ENCODE data around the gene MUS81. TPM values are rescaled to one million over a fixed set of nuclear protein-coding genes. Genes with fewer than 3 reads are reported as not detected.
A peak's percentile ranks its signal among the peaks of the same experiment; 100 is the strongest.

Gene MUS81
- total and polyA plus RNA-seq, 2 of the 13 experiments (the other 11 are each of a cell fraction or from before 2014, with no cell fraction given) = 25.6 to 30.2 TPM

GRCh38 chr11:65890324-65891218, 30.3 kb downstream of the MUS81 start, which contains the start of gene CCDC85B (continued):
- TF ChIP-seq FOXP4 (CRISPR knock-in tag; IDR thresholded peaks at IDR 0.05) (0 out of 2 replicates have a peak, but pooled peaks have one; percentile 19), ZNF512 (CRISPR knock-in tag; IDR thresholded peaks at IDR 0.05) (no peak), FOXK1 (CRISPR knock-in tag; IDR thresholded peaks at IDR 0.05; ENCODE audit: borderline replicate concordance, low read depth) (peak; percentile 30; the same call in 1 of the 2 replicates), ZNF556 (CRISPR knock-in tag; IDR thresholded peaks at IDR 0.05; ENCODE audit: borderline replicate concordance) (peak; percentile 41; the same call in 1 of the 2 replicates), ZNF326 (CRISPR knock-in tag; IDR thresholded peaks at IDR 0.05; ENCODE audit: borderline replicate concordance) (no peak), KLF9 (CRISPR knock-in tag; IDR thresholded peaks at IDR 0.05; ENCODE audit: low read depth) (no peak), HNF4G (IDR thresholded peaks at IDR 0.05; ENCODE audit: borderline replicate concordance, low read depth, low read length) (no peak), HNF4G (CRISPR knock-in tag; IDR thresholded peaks at IDR 0.05; ENCODE audit: borderline replicate concordance, low read depth) (0 out of 2 replicates have a peak, but pooled peaks have one; percentile 10), ZGPAT (CRISPR knock-in tag; IDR thresholded peaks at IDR 0.05) (no peak; the same call in 1 of the 2 replicates), HMG20B (CRISPR knock-in tag; conservative IDR thresholded peaks at IDR 0.05) (no peak), TFDP1 (CRISPR knock-in tag; IDR thresholded peaks at IDR 0.05; ENCODE audit: borderline replicate concordance) (peak; percentile 90; the same call in 1 of the 2 replicates), POGK (CRISPR knock-in tag; conservative IDR thresholded peaks at IDR 0.05) (peak; percentile 90), ATF4 (CRISPR knock-in tag; IDR thresholded peaks at IDR 0.05) (peak in 1 of 2 experiments; percentile 60; a peak in 1 of 4 replicates), RBFOX2 (IDR thresholded peaks at IDR 0.05; ENCODE audit: low read depth, low read length) (peak; percentile 87), ZNF710 (CRISPR knock-in tag; IDR thresholded peaks at IDR 0.05; ENCODE audit: borderline replicate concordance) (no peak; the same call in 1 of the 2 replicates)

All from HepG2 (cell line).